ENCODE data around the gene WDR88.
"Not testable (repeated sequence)": the region's sequence is repeated elsewhere in the genome, so short reads cannot be mapped to it uniquely, and the experiment has no call there.

WDR88 gene

DNA sequence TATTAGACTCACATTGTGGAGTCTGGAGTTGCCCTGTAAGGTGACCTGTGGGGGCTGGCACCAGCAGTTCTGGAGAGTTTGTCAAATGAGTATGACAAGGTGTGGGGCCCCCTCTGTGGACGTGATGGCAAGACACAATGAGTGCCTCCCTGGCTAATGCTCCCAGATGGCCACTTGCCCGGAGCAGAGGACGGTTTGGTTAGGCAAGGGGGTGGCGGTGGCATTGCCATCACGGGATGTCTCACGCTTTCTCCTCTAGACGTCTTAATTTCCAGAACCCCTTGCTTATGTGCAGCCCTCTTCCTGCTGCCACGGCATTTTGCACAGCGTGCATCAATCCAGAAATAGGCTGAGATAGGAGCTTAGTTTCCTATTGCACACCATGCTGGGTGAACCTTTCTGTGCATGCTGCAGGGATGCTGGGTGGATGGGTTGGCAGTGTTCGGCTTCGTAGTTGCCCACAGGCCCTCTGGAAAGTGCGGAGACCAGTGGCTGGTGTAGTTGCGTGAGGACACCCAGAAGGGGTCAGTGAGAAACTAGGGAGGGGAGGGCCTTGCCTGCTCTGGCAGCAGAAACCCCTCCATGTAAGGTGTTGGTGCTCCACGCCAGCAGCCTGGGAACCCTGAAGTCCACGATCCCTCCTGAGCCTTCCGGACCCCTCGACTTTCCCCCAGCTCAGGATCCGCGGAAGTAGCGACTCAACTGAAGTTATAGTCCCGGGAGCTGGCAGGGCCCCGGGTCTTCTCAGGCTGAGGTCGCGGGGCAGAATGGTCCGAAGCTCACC lies 44.2 kb downstream of the WDR88 start:
- TF ChIP-seq, protein P1, sequence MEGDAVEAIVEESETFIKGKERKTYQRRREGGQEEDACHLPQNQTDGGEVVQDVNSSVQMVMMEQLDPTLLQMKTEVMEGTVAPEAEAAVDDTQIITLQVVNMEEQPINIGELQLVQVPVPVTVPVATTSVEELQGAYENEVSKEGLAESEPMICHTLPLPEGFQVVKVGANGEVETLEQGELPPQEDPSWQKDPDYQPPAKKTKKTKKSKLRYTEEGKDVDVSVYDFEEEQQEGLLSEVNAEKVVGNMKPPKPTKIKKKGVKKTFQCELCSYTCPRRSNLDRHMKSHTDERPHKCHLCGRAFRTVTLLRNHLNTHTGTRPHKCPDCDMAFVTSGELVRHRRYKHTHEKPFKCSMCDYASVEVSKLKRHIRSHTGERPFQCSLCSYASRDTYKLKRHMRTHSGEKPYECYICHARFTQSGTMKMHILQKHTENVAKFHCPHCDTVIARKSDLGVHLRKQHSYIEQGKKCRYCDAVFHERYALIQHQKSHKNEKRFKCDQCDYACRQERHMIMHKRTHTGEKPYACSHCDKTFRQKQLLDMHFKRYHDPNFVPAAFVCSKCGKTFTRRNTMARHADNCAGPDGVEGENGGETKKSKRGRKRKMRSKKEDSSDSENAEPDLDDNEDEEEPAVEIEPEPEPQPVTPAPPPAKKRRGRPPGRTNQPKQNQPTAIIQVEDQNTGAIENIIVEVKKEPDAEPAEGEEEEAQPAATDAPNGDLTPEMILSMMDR (IDR thresholded peaks at IDR 0.05; ENCODE audit: low read depth, low read length, missing control alignments) = no peak
- peak; percentile 7 for DNase-seq (ENCODE audit: low read depth)
- H3K4me3 ChIP-seq (ENCODE audit: low read depth, low read length) = peak overlapping the region; percentile 67

- peak overlapping the region; percentile 67 for H3K4me3 ChIP-seq (ENCODE audit: low read depth, low read length)
- TF ChIP-seq, protein P1 (IDR thresholded peaks at IDR 0.05; ENCODE audit: low read depth, low read length, missing control alignments) = peak; percentile 41
- peak; percentile 95 for DNase-seq (ENCODE audit: low read depth)
Measured at GRCh38 chr19:33176670-33177416, 44.9 kb downstream of the WDR88 start.

- TF ChIP-seq, protein P1 (IDR thresholded peaks at IDR 0.05; ENCODE audit: low read depth, low read length, missing control alignments) = peak; percentile 38
- peak overlapping the region; percentile 50 for H3K4me3 ChIP-seq (ENCODE audit: low read depth, low read length)
- no peak for DNase-seq (ENCODE audit: low read depth)
Measured at GRCh38 chr19:33177417-33177979, 45.6 kb downstream of the WDR88 start.

GRCh38 chr19:33186431-33187182 lies 54.7 kb downstream of the WDR88 start:
- TF ChIP-seq, protein P1 (IDR thresholded peaks at IDR 0.05; ENCODE audit: low read depth, low read length, missing control alignments) = no peak
- no peak overlapping the region for H3K4me3 ChIP-seq (ENCODE audit: low read depth, low read length)
- no peak for DNase-seq (ENCODE audit: low read depth)

DNA sequence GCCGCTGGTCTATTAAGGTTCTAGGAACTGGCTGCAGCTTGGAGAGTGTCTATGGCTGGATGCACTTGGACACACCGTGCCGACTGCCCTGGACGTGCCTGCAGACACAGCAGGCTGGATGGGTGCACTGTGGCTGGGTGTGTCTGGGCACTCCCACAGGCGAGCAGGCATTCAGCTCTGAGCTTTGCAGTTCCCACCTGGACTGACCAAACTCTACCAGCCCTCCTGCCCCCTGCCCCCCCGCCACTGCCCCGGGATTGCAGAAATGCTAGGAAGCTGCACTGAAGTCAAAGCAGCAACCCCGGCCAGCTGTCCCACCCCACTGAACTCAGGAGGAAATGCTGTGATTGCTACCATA lies 55.2 kb downstream of the WDR88 start:
- TF ChIP-seq, protein P1 (IDR thresholded peaks at IDR 0.05; ENCODE audit: low read depth, low read length, missing control alignments) = no peak
- DNase-seq (ENCODE audit: low read depth) = no peak
- H3K4me3 ChIP-seq (ENCODE audit: low read depth, low read length) = no peak overlapping the region

- TF ChIP-seq, protein P1 (IDR thresholded peaks at IDR 0.05; ENCODE audit: low read depth, low read length, missing control alignments) = no peak
- DNase-seq (ENCODE audit: low read depth) = no peak
Measured at GRCh38 chr19:33189453-33189852, 57.5 kb downstream of the WDR88 start.

GRCh38 chr19:33191092-33191491 lies 59.2 kb downstream of the WDR88 start:
- not testable (repeated sequence) for DNase-seq (ENCODE audit: low read depth); H3K4me3 ChIP-seq (ENCODE audit: low read depth, low read length)

More at GRCh38 chr19:33189453-33189852, 57.5 kb downstream of the WDR88 start:
- no peak overlapping the region for H3K4me3 ChIP-seq (ENCODE audit: low read depth, low read length)

All from GM12864 (cell line).